GM18907 (cell line): ENCODE measurements around the gene ATP5PB.

ENCODE experiments used
- ATAC-seq: cut with Tn5 transposase; IDR thresholded peaks from one replicate; pipeline ENCODE4 v1.9.1; 2021; ENCODE audit warnings: mild to moderate bottlenecking, moderate library complexity; ENCODE audit not compliant: unreplicated experiment

ATP5PB gene

GRCh38 chr1:111446546-111446945, 2.7 kb upstream of the ATP5PB start:
- ATAC-seq: no peak

- no peak for ATAC-seq
Observed at GRCh38 chr1:111446967-111447892, 2.0 kb upstream of the ATP5PB start.

DNA sequence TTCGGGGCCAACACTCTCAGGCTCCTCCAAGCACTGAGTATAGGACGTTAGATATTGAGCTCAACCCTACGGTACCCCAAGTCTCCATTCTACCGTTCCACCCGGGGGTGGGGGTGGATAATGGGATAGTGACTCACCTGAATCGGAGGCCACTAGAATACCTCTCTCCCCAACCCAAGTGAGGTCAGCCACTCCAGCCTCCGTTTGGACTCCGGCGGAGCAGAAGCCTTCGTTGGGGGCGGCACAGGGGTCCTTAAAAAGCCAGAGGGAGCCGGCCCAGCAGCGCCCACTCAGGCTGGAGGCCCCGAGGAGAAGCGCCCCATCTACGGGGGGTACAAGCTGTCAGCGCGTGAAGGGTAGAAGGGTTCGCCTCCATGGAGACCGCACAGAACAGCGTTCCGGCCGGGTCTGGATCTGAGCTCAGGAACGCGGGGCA, 764 bp upstream of the ATP5PB start:
- peak; percentile 8 for ATAC-seq

- no peak for ATAC-seq
Observed at GRCh38 chr1:111449703-111450017, 396 bp downstream of the ATP5PB start.

- no peak for ATAC-seq
Observed at GRCh38 chr1:111450185-111450584, 921 bp downstream of the ATP5PB start.

DNA sequence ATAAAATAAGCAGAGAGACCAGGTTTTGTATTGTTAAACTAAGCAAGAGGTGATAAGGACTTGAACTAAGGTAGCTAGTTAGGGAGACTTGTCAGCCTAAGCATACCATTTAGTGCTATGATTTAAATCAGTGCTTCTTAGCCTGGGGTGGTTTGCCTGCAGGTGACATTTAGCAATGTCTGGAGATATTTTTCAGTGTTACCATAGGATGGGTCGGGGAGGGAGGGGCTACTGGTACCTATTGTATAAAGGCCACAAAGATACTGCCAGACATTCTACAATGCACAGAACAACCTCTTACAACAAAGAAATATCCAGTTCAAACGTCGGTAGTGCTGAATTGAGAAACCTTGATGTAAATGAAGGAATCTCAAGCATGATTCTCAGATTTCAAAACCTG, 3.3 kb downstream of the ATP5PB start:
- ATAC-seq: no peak

- ATAC-seq: no peak
Observed at GRCh38 chr1:111453706-111454105, 4.4 kb downstream of the ATP5PB start.

GRCh38 chr1:111454859-111455641, 5.8 kb downstream of the ATP5PB start:
- ATAC-seq: no peak

DNA sequence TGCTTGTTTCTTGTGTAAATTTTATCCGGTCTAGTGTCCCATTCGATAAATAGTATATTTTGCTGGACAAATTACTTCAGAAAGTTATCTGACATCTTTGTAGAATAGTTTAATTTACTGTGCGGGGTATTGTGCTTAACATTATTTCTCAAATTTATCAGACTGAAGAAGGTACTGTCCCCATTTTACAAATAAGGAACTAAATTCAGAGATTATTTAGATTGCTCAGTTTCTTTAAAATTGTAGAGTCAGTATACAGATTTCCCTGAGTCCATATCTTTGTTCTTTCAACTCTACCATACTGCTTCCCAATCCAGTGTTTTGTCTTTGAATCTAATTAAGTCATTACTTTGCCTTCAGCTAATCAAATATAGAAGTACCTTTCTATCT, 6.4 kb downstream of the ATP5PB start:
- no peak for ATAC-seq

- ATAC-seq: no peak
Observed at GRCh38 chr1:111461765-111462164, 12.5 kb downstream of the ATP5PB start.

- ATAC-seq: no peak
Observed at GRCh38 chr1:111462370-111463028, 13.2 kb downstream of the ATP5PB start.

- ATAC-seq: no peak
Observed at GRCh38 chr1:111463029-111463683, 13.9 kb downstream of the ATP5PB start.

GRCh38 chr1:111465754-111466153, 16.5 kb downstream of the ATP5PB start:
- no peak for ATAC-seq

DNA sequence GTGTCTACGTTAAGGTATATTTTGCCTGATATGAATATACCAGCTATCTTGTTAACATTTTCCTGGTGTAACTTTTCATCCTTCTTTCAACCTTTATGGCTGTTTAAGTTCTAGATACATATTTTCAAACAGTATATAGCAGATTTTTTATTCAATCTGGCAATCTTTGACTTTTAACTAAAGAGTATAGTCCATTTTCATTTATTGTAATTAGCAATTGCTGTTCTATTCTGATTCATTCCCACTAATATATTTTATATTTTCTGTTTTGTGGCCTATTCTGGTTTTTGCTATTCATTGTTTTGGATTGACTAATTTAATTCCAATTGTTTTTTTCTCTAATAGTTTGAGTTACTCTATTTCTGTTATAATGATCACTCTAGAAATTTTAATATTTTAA, 17.2 kb downstream of the ATP5PB start:
- ATAC-seq: no peak

- no peak for ATAC-seq
Observed at GRCh38 chr1:111467865-111468716, 18.8 kb downstream of the ATP5PB start.

GRCh38 chr1:111468717-111469100, 19.4 kb downstream of the ATP5PB start:
- no peak for ATAC-seq

- no peak for ATAC-seq
Observed at GRCh38 chr1:111469539-111469938, 20.3 kb downstream of the ATP5PB start.

DNA sequence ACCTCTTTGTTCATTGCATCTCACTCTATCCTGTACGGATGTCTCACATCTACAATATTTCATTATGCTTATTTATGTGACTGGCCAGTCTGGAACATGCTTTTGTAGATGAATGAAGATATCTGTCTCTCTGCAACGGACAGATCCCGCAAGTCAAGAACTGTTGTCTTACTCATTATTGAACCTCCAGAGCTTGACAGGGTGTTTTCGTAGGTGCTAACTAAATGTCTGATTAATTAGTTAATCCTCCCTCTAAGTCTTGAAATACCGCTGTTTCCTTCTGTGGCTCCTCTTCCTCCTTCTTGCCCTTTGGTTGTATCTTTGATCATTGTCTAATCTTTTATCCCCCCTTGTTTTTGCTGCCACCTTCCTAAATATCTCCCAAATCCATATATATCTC, 21.3 kb downstream of the ATP5PB start:
- no peak for ATAC-seq

GRCh38 chr1:111471012-111471411, 21.7 kb downstream of the ATP5PB start:
- ATAC-seq: peak; percentile 67

DNA sequence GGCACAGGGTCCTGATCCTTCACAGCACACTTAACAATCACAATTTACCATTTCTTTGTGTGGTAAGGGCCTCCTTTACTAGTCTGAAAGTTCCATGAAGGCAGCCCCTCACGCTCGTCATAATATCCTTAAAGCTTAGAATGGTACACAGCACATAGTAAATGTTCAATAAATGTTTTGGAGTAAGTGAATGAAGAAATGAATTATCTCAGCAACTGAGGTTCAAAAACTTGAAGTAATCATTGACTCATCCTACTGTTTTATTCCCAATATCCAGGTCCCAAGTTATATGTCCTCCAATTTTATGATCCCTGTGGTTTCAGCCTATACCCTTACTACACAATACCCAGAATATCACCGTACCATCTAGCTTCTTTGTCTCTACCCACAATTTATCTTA, 22.3 kb downstream of the ATP5PB start:
- ATAC-seq: no peak
